Spinal cord (tissue), 10 donors: Measurements from ENCODE around the gene SERTAD2. TPM values are rescaled to one million over a fixed set of nuclear protein-coding genes. Genes with fewer than 3 reads are reported as not detected.

Experiments used
- DNase-seq, 6 donors: peaks; one replicate each; pipeline versions ENCODE4 v3.0.0 to v3.0.0-alpha.2; 2013 to 2015; ENCODE audit warnings: low spot score in 6 of 6, low read depth in 4 of 6
- H3K27ac ChIP-seq: one replicate; pipeline ENCODE4 v1.5.1; 2013; ENCODE audit warnings: low read depth, low read length, control low read depth
- H3K27me3 ChIP-seq: one replicate; pipeline ENCODE4 v1.6.1; 2013; ENCODE audit warnings: low read length; ENCODE audit not compliant: control insufficient read depth, insufficient read depth
- H3K36me3 ChIP-seq: one replicate; pipeline ENCODE4 v1.6.1; 2013; ENCODE audit warnings: low read length; ENCODE audit not compliant: control insufficient read depth, insufficient read depth
- H3K4me1 ChIP-seq: one replicate; pipeline ENCODE4 v1.6.1; 2013; ENCODE audit warnings: low read length; ENCODE audit not compliant: control insufficient read depth, insufficient read depth
- H3K4me3 ChIP-seq: one replicate; pipeline ENCODE4 v1.5.1; 2013; ENCODE audit warnings: low read depth, low read length, control low read depth
- H3K9me3 ChIP-seq: one replicate; pipeline ENCODE4 v1.6.1; 2013; ENCODE audit warnings: low read length; ENCODE audit not compliant: control insufficient read depth, insufficient read depth
- WGBS: methylation state at CpG from one replicate; pipeline ENCODE4 v1.1.5; 2013; ENCODE audit warnings: missing lambda C conversion rate; ENCODE audit not compliant: insufficient coverage; 5-methylcytosine and 5-hydroxymethylcytosine counted together
- polyA plus RNA-seq, 2 donors: library from polyadenylated mRNA; unstranded; fragments of 120-200 nt; gene quantifications; one replicate each; pipeline ENCODE4 v1.2.1, GENCODE V29; 2013; ENCODE audit not compliant: insufficient read length in 2 of 2
- total RNA-seq, 2 donors: library from RNA; depleted of rRNA in 1 of 2; stranded (reverse); fragments of 120-200 nt in 1 of 2; fragments of >200 nt in 1 of 2; gene quantifications; one replicate each; pipeline versions ENCODE4 v1.2.3 to v1.2.4, GENCODE V29; 2013 to 2014
- donor health status: healthy.

Gene SERTAD2
- total and polyA plus RNA-seq, 4 donors, result 5.0 to 15.4 (median 9.7) TPM

- Histone ChIP-seq H3K27ac (no peak overlapping the region), H3K4me1 (peaks cover 26% of the 10 kb centered on the region), H3K36me3 (no peaks in the 10 kb centered on the region), H3K27me3 (peaks cover 6% of the 10 kb centered on the region), H3K4me3 (no peak overlapping the region), H3K9me3 (no peaks in the 10 kb centered on the region)
- DNase-seq, result peak in 2 of 6 donors; percentile 66 to 67
- WGBS, result 52% methylated on average over 2 of the region's 6 CpGs
Observed at GRCh38 chr2:64605026-64605471, 48.7 kb downstream of the SERTAD2 start.

GRCh38 chr2:64604155-64604554 is 49.6 kb downstream of the SERTAD2 start:
- Histone ChIP-seq H3K36me3 (no peaks in the 10 kb centered on the region), H3K27me3 (no peaks in the 10 kb centered on the region), H3K27ac (no peak overlapping the region), H3K4me1 (peaks cover 20% of the 10 kb centered on the region), H3K4me3 (no peak overlapping the region), H3K9me3 (no peaks in the 10 kb centered on the region)
- WGBS, result 94% methylated on average over 2 of the region's 2 CpGs
- no peak for DNase-seq

GRCh38 chr2:64602436-64602835 is 51.3 kb downstream of the SERTAD2 start:
- Histone ChIP-seq H3K36me3 (no peaks in the 10 kb centered on the region), H3K4me3 (no peak overlapping the region), H3K9me3 (no peaks in the 10 kb centered on the region), H3K27me3 (no peaks in the 10 kb centered on the region), H3K27ac (no peak overlapping the region), H3K4me1 (peaks cover 7% of the 10 kb centered on the region)
- 100% methylated on average over 3 of the region's 11 CpGs for WGBS
- DNase-seq, result no peak

GRCh38 chr2:64601785-64602391 is 51.8 kb downstream of the SERTAD2 start:
- H3K27me3 ChIP-seq, result no peaks in the 10 kb centered on the region
- H3K4me1 ChIP-seq, result peaks cover 7% of the 10 kb centered on the region
- no peak overlapping the region for H3K27ac ChIP-seq
- H3K36me3 ChIP-seq, result no peaks in the 10 kb centered on the region
- DNase-seq, result no peak
- 82% methylated on average over 10 of the region's 12 CpGs for WGBS
- H3K9me3 ChIP-seq, result no peaks in the 10 kb centered on the region
- H3K4me3 ChIP-seq, result no peak overlapping the region

- DNase-seq, result peak in 1 of 6 donors; percentile 35
- no peak overlapping the region for H3K4me3 ChIP-seq
- no peaks in the 10 kb centered on the region for H3K36me3 ChIP-seq
- no peaks in the 10 kb centered on the region for H3K9me3 ChIP-seq
- 81% methylated on average over 4 of the region's 8 CpGs for WGBS
- H3K27me3 ChIP-seq, result no peaks in the 10 kb centered on the region
- peaks cover 7% of the 10 kb centered on the region for H3K4me1 ChIP-seq
- no peak overlapping the region for H3K27ac ChIP-seq
Observed at GRCh38 chr2:64601034-64601754, 52.5 kb downstream of the SERTAD2 start.

GRCh38 chr2:64599469-64599868 is 54.2 kb downstream of the SERTAD2 start:
- Histone ChIP-seq H3K4me1 (no peaks in the 10 kb centered on the region), H3K27ac (no peak overlapping the region), H3K27me3 (no peaks in the 10 kb centered on the region), H3K36me3 (no peaks in the 10 kb centered on the region), H3K9me3 (no peaks in the 10 kb centered on the region), H3K4me3 (no peak overlapping the region)
- 46% methylated on average over 3 of the region's 3 CpGs for WGBS
- peak in 2 of 6 donors; percentile 24 to 25 for DNase-seq

GRCh38 chr2:64598226-64598625 is 55.5 kb downstream of the SERTAD2 start:
- 100% methylated on average over 2 of the region's 6 CpGs for WGBS
- no peaks in the 10 kb centered on the region for H3K36me3 ChIP-seq
- H3K4me1 ChIP-seq, result no peaks in the 10 kb centered on the region
- no peak overlapping the region for H3K27ac ChIP-seq
- H3K4me3 ChIP-seq, result no peak overlapping the region
- no peak for DNase-seq
- no peaks in the 10 kb centered on the region for H3K9me3 ChIP-seq
- no peaks in the 10 kb centered on the region for H3K27me3 ChIP-seq

- 57% methylated on average over 1 of the region's 4 CpGs for WGBS
- H3K4me1 ChIP-seq, result no peaks in the 10 kb centered on the region
Observed at GRCh38 chr2:64595397-64596176, 58.1 kb downstream of the SERTAD2 start.

GRCh38 chr2:64594226-64594989 is 59.3 kb downstream of the SERTAD2 start:
- no peak for DNase-seq
- Histone ChIP-seq H3K27ac (no peak overlapping the region), H3K4me3 (no peak overlapping the region), H3K4me1 (no peaks in the 10 kb centered on the region), H3K9me3 (no peaks in the 10 kb centered on the region), H3K36me3 (no peaks in the 10 kb centered on the region), H3K27me3 (no peaks in the 10 kb centered on the region)
- WGBS, result 77% methylated on average over 3 of the region's 7 CpGs

More at GRCh38 chr2:64595397-64596176, 58.1 kb downstream of the SERTAD2 start:
- Histone ChIP-seq H3K27ac (no peak overlapping the region), H3K36me3 (no peaks in the 10 kb centered on the region), H3K27me3 (no peaks in the 10 kb centered on the region), H3K4me3 (no peak overlapping the region), H3K9me3 (no peaks in the 10 kb centered on the region)
- peak in 2 of 6 donors; percentile 37 to 45 for DNase-seq
